AG09309 (cell line): ENCODE results near the gene OR6C68.
"Not testable (repeated sequence)": the region's sequence is repeated elsewhere in the genome, so short reads cannot be mapped to it uniquely, and the experiment has no call there.

ENCODE experiments used
- DNase-seq: peaks from one replicate; pipeline ENCODE4 v3.0.0-alpha.2; 2010; ENCODE audit warnings: low read depth
- H3K4me3 ChIP-seq: 2 replicates; pipeline ENCODE4 v1.5.1; 2011; ENCODE audit warnings: mild to moderate bottlenecking, low read depth, low read length, moderate library complexity; ENCODE audit not compliant: control insufficient read depth
- TF ChIP-seq, protein P1 (sequence below): IDR thresholded peaks from 2 replicates; pipeline ENCODE4 v1.5.1; 2011; ENCODE audit warnings: mild to moderate bottlenecking, low read depth, low read length, inconsistent platforms; ENCODE audit not compliant: insufficient read depth, control insufficient read depth; ENCODE audit errors: missing control alignments

OR6C68 gene

GRCh38 chr12:55492078-55492477 lies at the start of gene OR6C68:
TSS of gene OR6C68 (plus strand) at chr12:55492378. CDS start at chr12:55492378, 0 bp downstream.
- no peak for DNase-seq
- TF ChIP-seq, protein P1, sequence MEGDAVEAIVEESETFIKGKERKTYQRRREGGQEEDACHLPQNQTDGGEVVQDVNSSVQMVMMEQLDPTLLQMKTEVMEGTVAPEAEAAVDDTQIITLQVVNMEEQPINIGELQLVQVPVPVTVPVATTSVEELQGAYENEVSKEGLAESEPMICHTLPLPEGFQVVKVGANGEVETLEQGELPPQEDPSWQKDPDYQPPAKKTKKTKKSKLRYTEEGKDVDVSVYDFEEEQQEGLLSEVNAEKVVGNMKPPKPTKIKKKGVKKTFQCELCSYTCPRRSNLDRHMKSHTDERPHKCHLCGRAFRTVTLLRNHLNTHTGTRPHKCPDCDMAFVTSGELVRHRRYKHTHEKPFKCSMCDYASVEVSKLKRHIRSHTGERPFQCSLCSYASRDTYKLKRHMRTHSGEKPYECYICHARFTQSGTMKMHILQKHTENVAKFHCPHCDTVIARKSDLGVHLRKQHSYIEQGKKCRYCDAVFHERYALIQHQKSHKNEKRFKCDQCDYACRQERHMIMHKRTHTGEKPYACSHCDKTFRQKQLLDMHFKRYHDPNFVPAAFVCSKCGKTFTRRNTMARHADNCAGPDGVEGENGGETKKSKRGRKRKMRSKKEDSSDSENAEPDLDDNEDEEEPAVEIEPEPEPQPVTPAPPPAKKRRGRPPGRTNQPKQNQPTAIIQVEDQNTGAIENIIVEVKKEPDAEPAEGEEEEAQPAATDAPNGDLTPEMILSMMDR, result no peak
- H3K4me3 ChIP-seq, result no peak within 1 kb of the TSS

DNA sequence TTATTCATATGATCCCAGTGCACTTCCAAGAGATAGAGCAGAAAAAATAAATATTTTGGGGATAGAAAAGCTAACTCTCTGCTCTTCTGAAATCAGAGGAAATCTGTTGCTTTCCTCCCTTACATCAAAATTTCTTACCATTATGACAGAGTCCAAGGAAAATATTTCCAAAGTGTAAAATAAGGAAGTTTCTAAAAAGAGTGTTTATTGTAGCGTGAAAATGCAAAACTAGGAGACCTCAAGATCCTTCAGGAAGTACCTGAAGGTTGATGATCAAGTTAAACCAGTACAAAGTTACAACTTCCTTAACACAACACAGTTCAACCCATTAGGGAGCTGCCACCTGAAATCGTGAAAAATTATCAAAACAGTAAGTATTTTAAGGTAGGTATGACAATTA lies 48.4 kb upstream of the OR6C68 start, which contains the start of gene OR6C2:
OR6C2 (plus strand) TSS at position 301 of the 400 bp plus-strand sequence. CDS start 8,138 bp downstream, outside the sequence.
- H3K4me3 ChIP-seq, result no peak within 1 kb of the TSS
- TF ChIP-seq, protein P1, result no peak
- DNase-seq, result no peak

DNA sequence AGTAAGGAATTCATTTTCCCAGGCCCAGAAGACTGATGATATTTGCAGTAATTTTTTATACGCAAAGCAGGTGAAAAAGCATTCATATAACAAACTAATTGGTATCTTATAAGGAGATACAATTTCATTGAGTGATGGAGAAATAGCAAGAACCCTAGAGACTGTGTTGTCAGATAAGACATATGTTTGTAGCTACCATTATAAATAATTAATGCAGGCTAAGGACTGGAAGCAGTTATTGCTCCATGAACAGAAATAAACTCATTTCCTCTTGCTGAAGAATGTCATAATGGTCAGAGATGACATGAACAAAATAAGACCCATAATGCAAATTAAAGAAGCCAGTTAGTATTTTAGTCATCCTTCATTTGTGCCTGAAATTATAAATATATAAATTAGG lies 46.8 kb upstream of the OR6C68 start:
- DNase-seq, result no peak
- H3K4me3 ChIP-seq, result no peak overlapping the region

DNA sequence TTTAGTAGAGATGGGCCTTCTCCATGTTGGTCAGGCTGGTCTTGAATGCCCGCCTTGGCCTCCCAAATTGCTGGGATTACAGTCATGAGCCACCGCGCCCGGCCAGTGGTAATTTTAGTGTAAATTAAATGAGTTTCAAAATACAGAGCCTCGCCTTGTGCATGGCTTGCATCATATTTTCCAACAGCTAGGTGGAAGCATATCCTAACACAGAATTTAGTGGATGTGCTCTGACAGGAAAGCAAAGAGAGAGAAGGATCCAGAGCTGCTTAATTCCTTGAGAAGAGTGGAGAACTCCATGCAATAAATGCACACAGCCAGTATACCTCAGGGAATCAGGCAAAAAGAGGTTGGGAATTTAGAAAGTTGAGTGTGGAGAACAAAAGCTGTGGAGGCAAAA lies 45.9 kb upstream of the OR6C68 start:
- no peak overlapping the region for H3K4me3 ChIP-seq
- TF ChIP-seq, protein P1, result no peak
- no peak for DNase-seq

More for the DNA sequence above, 46.8 kb upstream of the OR6C68 start:
- TF ChIP-seq, protein P1, result no peak

DNA sequence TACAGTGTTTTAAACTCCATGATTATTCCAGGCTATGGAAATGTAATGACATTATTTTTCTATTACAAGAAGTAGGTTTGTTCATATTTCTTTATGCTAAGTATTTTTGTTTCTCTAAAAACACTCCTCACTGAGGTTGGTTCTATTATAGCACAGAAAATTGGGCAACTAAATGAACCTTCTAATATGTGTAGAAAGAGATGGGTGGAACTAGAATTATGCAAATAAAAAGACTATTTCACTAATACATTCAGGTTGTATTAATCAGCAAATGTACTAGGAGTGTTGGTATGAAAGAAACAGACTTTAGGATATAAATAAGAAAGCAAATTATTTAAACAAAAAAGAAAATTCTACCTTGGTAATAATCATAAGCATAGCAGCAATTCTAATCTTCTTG lies 43.4 kb upstream of the OR6C68 start:
- no peak for DNase-seq
- no peak overlapping the region for H3K4me3 ChIP-seq
- TF ChIP-seq, protein P1, result no peak

GRCh38 chr12:55464926-55465325 lies 27.3 kb upstream of the OR6C68 start:
- DNase-seq, H3K4me3 ChIP-seq: not testable (repeated sequence)

DNA sequence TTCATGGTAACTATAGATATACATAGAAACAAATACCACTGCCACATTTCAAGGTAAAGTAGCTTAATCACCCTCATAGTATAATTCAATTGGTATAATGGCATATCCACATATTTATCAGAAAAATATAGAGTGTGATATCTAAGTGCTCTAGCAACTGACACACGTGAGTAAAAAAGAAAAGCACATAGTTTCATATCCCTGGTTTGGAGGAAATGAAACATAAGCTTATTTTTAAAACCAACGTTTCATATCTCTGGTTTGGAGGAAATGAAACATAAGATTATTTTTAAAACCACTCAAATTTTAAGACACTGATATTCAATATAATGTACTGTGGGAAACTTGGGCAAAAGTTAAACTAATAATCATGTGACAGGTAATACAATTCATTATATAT lies 24.3 kb upstream of the OR6C68 start:
- TF ChIP-seq, protein P1, result no peak
- no peak overlapping the region for H3K4me3 ChIP-seq
- no peak for DNase-seq
